Measurements from ENCODE around the gene HOXB2.

Gene HOXB2

DNA sequence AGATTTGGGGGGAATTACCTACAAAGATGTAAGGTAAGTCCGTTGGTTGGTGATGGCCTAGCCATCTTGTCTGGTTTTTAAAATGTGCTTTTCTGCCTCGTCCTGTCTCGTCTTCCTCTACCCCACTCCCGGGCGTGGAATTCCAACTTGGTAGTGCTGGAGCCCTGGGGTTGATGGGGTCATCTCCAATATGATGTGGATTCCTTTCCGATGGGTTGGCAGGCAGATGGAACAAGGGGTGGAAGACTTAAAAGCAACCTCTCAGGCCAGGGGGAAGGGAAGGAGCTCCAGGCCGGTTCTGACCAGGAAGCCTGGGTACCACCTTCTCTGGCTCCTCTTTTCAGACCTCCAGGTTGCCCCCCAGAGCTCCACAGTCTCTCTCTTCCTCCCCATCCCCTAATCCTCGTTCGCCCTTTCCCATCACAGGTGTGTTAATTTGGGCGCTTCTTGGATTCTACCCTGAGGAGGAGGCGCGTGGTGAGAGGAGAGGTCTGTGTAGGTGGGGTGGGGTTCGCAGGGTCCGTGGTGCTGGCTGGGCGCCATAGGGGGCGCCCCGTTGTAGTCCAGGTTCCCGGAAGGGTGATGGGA, 5.1 kb upstream of the HOXB2 start:
- H3K9me3 Mint-ChIP-seq = no peaks in the 10 kb centered on the region
- H3K4me1 Mint-ChIP-seq = peaks cover 96% of the 10 kb centered on the region
- H3K4me3 Mint-ChIP-seq = peak overlapping the region; percentile 99
- H3K27me3 Mint-ChIP-seq (ENCODE audit: low read depth, poor library complexity) = no peaks in the 10 kb centered on the region
- peaks cover 36% of the 10 kb centered on the region for H3K36me3 Mint-ChIP-seq (ENCODE audit: low read depth)
- TF ChIP-seq CTCF (IDR thresholded peaks at IDR 0.05) = peak; percentile 58
- DNase-seq = no peak
- peak overlapping the region; percentile 99 for H3K27ac Mint-ChIP-seq

DNA sequence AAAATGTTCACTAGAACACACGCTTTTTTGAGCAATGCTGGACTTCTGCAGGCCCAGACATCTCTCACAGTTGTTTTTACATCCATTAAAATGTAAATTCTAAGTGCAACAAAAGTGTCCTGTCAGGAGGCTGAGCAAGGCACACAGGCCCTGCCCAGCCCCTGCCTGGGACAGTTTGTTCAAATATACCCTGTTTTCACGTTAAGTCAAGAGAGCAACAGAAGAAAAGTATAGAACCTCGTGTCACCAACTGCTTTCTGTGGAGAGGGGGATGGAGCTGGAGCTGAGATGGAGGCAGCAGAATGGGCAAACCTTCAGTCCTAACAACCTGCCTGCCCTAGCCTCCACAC, 4.3 kb upstream of the HOXB2 start:
- peak overlapping the region; percentile 99 for H3K4me3 Mint-ChIP-seq
- peaks cover 32% of the 10 kb centered on the region for H3K36me3 Mint-ChIP-seq (ENCODE audit: low read depth)
- DNase-seq = no peak
- peak overlapping the region; percentile 100 for H3K27ac Mint-ChIP-seq
- H3K27me3 Mint-ChIP-seq (ENCODE audit: low read depth, poor library complexity) = no peaks in the 10 kb centered on the region
- TF ChIP-seq CTCF (IDR thresholded peaks at IDR 0.05) = no peak
- H3K9me3 Mint-ChIP-seq = no peaks in the 10 kb centered on the region
- peaks cover 96% of the 10 kb centered on the region for H3K4me1 Mint-ChIP-seq

- Mint-ChIP-seq H3K4me3 (peak overlapping the region; percentile 99), H3K9me3 (no peaks in the 10 kb centered on the region), H3K27ac (peak overlapping the region; percentile 100), H3K36me3 (ENCODE audit: low read depth) (peaks cover 32% of the 10 kb centered on the region), H3K4me1 (peaks cover 90% of the 10 kb centered on the region), H3K27me3 (ENCODE audit: low read depth, poor library complexity) (no peaks in the 10 kb centered on the region)
- no peak for TF ChIP-seq CTCF (IDR thresholded peaks at IDR 0.05)
- no peak for DNase-seq
These were observed 3.8 kb upstream of the HOXB2 start for GRCh38 chr17:48548523-48549280.

GRCh38 chr17:48547808-48548522, 3.1 kb upstream of the HOXB2 start:
- Mint-ChIP-seq H3K4me3 (peak overlapping the region; percentile 99), H3K4me1 (peaks cover 83% of the 10 kb centered on the region), H3K27me3 (ENCODE audit: low read depth, poor library complexity) (no peaks in the 10 kb centered on the region), H3K27ac (peak overlapping the region; percentile 100), H3K9me3 (no peaks in the 10 kb centered on the region), H3K36me3 (ENCODE audit: low read depth) (peaks cover 31% of the 10 kb centered on the region)
- TF ChIP-seq CTCF (IDR thresholded peaks at IDR 0.05) = no peak
- no peak for DNase-seq

GRCh38 chr17:48546924-48547807, 2.3 kb upstream of the HOXB2 start:
- Mint-ChIP-seq H3K36me3 (ENCODE audit: low read depth) (peaks cover 38% of the 10 kb centered on the region), H3K4me1 (peaks cover 76% of the 10 kb centered on the region), H3K9me3 (no peaks in the 10 kb centered on the region), H3K4me3 (peak overlapping the region; percentile 99), H3K27me3 (ENCODE audit: low read depth, poor library complexity) (peaks cover 2% of the 10 kb centered on the region), H3K27ac (peak overlapping the region; percentile 100)
- TF ChIP-seq CTCF (IDR thresholded peaks at IDR 0.05) = no peak
- no peak for DNase-seq
